Testis (tissue), 2 donors: ENCODE measurements around the gene HSPA6.
"Not testable (repeated sequence)": the region's sequence is repeated elsewhere in the genome, so short reads cannot be mapped to it uniquely, and the experiment has no call there.

Experiments used
- CTCF ChIP-seq, 3 experiments: fragments of 450-650 bp in 2 of 3; fragments of 200-600 bp in 1 of 3; sonication (generic) in 1 of 3; IDR thresholded peaks; one replicate each; pipeline ENCODE4 v1.5.1; 2016 to 2019; ENCODE audit warnings: antibody characterized with exemption in 3 of 3, mild to moderate bottlenecking in 2 of 3, moderate library complexity in 1 of 3
- POLR2A ChIP-seq: fragments of 450-650 bp; IDR thresholded peaks from one replicate; pipeline ENCODE4 v1.6.1; 2017; ENCODE audit warnings: antibody characterized with exemption, mild to moderate bottlenecking, moderate library complexity

- not testable (repeated sequence) for TF ChIP-seq CTCF (IDR thresholded peaks at IDR 0.05); POLR2A
Measured at GRCh38 chr1:161512636-161513447, 11.5 kb upstream of the HSPA6 start.
